Retina (tissue), 1 donor: ENCODE results near the gene GOLGA6D.
"Not testable (repeated sequence)": the region's sequence is repeated elsewhere in the genome, so short reads cannot be mapped to it uniquely, and the experiment has no call there.

Experiments used
- DNase-seq: peaks from one replicate; pipeline ENCODE4 v3.0.0-alpha.2; 2016

Gene GOLGA6D

GRCh38 chr15:75284152-75284551, 1.5 kb downstream of the GOLGA6D start:
- DNase-seq: not testable (repeated sequence)

DNA sequence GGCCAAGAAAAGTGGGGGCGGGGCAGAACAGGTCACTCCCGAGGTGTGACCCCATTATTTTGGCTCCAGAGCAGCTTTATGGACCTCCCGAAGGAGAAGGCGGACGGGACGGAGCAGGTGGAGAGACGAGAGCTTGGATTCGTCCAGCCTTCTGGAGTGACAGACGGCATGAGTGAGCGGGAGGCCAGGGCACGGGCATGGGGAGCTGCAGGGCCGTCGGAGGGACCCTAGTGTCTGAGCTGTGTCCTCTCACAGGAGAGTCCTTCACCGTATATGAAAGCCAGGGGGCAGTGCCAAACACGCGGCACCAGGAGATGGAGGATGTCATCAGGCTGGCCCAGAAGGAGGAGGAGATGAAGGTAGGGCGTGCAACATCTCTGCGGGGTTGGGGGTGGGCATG, 11.0 kb downstream of the GOLGA6D start:
- DNase-seq: not testable (repeated sequence)

DNA sequence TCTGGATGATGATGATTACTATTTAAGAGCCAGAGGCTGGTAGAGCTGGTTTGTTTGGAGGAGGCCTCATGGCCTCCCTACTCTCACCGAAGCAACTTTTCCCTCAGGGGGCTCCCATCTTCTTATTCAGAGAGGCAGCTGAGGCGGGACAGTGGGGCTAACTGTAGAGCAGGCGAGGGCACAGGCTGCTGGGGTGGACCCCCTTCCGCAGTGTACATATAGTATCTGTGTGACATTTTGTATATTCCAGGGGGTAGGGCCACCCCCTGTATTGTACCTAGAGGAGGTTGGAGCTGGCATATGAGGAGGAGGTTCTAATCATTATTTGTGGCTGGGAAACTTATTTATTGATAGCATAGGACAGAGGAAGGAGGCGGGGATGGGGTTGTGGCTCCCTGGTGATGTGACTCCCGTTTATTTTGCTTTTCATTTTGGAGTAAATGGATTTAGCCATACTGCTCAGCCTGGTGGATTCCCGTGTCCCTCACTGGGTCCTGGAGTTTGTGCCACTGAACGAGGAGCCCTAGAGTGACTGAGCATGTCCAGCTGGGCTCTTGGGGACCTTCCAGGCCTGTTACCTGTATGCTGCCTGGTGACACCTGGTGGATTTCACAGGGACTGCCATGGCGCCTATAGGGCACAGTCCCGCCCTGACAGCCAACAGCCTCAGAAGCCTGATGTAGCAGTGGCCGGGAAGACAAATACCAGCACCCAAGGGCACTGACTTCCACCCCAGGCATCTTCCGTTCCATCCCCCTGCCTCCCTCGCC, 16.1 kb downstream of the GOLGA6D start:
- not testable (repeated sequence) for DNase-seq

- not testable (repeated sequence) for DNase-seq
Observed at GRCh38 chr15:75299311-75299688, 16.7 kb downstream of the GOLGA6D start.

DNA sequence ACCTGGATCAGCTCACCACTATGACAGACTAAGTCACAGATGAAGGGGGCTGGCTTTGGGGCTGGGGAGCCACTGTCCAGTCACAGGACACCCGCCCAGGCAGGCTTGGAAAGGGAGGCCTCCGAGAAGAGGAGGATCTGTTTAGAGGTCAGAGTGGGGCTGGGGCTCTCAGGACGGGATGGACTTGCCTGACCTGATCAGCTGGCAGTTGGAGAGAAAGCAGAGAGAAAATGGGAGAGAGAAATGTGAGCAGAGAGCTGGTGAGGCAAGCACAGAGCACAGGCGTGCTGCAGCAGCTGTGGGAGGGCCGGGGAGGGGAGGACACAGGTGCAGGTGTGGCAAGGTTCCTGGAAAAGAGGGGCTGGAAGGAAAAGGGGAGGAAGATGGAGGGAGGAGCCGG, 17.4 kb downstream of the GOLGA6D start:
- not testable (repeated sequence) for DNase-seq

DNA sequence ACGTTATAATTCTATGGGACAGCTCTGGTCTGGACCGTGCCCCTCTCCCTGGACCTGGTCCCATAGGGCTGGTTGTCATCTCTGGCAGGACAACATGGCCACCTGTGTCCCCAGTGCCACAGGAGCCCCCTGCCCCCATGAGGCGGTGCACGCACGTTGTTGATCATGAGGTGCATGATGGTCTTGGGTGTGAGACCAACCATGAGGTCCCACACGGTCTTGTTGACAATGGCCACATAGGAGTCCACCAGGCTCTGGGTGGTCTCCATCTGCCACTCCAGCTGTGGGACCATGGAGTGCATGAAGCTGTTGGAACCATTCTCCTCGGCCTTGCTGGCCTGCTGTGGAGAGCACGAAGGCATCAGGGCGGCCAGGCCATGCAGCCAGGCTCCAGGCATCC, 19.7 kb downstream of the GOLGA6D start:
- no peak for DNase-seq

DNA sequence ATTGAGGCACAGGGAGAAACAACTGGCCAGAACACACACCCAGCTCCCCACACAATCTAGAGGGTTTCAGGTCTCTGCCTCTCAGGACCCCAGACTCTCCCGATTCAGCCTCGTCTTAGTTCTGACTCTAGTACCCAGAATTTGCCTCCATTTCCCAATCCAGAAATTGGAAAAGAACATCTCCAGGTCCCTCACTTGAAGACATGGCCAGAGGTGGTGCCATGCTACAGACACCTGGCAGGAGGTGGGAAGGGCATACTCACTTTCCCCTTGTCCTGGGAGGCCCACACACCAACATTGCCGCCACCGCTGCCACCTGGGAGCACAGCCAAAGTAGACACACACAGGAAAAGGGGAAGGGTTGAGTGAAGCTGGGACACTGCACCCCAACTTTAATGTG, 20.1 kb downstream of the GOLGA6D start:
- not testable (repeated sequence) for DNase-seq

DNA sequence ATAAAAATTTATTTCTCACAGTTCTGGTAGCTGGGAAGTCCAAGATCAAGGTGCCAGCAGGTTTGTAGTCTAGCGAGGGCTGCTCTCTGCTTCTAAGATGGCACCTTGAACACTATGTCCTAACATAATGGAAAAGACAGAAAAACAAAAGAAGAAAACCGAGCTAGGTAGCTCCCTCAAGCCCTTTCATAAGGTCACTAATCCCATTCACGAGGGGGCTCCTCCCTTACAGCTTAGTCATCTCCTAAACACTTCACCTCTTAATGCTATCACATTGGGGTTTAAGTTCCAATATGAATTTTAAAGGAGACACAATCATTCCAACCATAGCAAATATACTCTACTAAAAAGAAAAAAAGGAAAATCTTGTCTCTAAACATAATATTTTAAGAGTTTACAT, 23.6 kb downstream of the GOLGA6D start:
- no peak for DNase-seq

DNA sequence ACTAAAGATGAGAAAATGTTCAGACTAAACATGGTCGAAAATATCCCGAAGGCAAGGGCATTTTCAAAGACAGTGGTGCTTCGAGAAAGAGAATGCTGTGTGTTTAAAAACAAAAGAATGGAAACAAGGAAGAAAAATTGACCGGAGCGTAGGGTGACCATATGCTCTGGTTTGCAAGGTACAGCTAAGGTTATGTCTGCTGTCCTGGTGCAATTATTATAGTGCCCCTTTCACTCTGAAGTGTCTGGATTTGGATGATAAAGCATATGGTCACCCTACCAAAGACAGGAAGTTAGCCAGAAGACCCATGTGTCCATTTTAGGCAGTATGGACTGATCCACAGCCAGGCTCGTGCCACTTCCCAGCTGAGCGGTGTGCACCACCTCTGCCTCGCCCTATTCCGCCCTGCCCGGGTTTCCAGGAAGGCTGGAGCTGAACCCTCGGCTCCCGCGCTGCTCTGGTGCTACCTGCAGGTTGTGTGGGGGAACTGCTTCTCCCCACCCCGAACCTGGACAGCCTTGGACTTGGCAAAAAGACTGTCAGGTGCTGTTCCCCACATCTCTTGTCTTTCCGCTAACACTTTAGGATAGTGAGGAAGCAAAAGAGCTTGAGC, 25.2 kb downstream of the GOLGA6D start:
- peak; percentile 28 for DNase-seq

- no peak for DNase-seq
Observed at GRCh38 chr15:75309711-75310110, 27.1 kb downstream of the GOLGA6D start.

GRCh38 chr15:75312548-75312947, 29.9 kb downstream of the GOLGA6D start:
- DNase-seq: not testable (repeated sequence)

GRCh38 chr15:75313116-75313845, 30.6 kb downstream of the GOLGA6D start:
- no peak for DNase-seq

DNA sequence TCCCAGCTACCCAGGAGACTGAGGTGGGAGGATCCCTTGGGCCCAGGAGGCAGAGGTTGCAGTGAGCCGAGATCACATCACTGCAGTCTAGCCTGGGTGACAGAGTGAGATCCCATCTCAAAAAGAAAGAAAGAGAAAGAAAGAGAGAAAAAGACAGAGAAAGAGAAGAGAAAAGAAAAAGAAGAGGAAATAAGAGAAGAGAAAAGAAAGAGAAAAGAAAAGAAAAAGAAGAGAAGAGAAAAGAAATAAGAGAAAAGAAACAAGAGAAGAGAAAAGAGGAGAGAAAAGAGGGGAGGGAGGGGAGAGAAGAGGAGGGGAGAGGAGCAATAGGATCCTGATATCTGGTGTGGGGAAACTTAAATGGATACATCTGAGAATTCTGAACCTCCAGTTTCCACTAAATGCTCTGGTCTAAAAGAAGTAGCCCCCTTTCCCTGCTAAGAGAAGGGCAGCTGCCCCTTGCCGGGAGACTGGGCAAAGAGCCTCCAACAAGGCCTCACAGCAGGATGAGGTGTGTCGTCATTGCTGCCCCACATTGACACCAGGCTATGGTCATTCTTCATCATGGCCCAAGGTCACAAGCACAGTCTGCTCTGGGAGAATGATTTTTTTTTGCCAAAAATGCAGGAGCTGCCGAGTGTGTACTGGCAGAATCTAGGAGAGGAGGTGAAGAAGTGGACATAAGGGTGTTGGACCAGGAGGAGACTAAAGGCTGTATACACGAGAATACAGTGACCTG, 32.1 kb downstream of the GOLGA6D start:
- no peak for DNase-seq

GRCh38 chr15:75319231-75319897, 36.7 kb downstream of the GOLGA6D start:
- not testable (repeated sequence) for DNase-seq

- no peak for DNase-seq
Observed at GRCh38 chr15:75321711-75322110, 39.1 kb downstream of the GOLGA6D start.

DNA sequence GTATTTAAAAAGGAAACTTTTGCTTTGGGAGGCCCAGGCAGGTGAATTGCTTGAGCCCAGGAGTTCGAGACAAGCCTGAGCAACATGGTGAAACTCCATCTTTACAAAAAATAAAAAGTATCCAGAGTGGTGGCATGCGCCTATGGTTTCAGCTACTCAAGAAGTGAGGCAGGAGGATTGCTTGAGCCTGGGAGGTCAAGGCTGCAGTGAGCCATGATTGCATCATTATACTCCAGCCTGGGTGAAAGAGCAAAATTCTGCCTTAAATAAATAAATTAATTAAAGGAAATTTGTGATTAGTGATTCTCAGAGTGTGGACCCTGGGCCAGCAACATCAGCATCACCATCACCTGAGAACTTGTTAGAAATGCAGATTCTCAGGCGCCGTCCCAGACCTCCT, 43.3 kb downstream of the GOLGA6D start:
- DNase-seq: no peak

GRCh38 chr15:75327005-75327404, 44.4 kb downstream of the GOLGA6D start:
- no peak for DNase-seq

DNA sequence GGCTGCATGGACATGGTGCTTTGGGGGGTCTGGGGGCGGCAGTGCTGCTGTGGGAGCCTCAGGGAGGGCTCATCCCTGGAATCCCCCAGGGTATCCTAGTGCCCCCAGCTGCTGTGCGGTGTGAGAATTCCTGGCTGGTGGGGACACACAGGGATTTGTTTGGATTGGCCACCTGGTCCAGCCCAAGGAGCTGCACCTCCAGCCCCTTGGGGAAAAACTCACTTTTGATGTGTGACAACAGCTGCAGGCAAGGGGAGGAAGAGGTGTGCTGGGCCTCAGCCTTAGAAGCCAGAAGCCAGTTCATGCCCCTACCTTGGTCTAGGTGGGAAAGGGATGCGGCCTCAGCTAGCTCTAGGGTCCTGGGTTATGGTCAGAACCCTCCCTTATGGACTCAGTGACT, 44.9 kb downstream of the GOLGA6D start:
- no peak for DNase-seq

DNA sequence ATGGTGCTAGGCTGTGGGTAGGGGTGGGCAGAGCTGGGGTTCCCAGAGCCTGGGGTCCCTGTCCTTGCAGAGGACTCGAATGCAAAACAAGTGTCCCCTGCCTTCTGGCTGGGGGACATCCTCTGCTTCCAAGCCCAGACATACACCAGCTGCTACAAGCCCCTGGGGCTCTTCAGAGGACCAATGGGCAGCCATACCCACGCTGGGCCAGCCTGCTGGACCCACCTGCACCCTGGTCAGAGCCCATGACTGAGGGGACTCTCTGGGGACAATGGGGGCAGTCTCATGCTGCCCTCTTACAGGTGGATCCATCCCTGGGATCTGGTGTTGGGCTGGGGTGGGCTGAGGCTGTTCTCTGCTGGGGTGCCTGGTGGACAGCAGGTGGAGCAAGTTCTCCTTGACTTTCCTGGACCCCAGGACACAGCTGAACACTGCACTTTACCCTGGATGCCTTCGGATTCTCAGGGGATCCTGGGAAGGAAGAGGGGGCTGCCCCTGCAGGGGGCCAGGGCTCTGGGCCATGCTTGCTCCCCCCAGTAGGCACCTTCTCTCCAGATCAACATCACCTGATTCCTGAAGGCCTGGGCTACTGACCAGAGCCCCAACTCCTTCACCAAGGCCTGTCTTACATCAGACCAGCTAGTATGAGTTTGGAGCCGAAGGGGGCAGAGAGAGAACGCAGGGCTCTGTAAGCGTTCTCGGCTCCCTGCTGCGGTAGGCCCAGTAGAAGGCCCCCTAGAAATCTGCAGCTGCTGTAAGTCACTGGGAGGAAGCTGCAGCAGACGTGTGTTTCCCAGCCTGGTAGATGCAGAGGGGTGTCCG, 46.1 kb downstream of the GOLGA6D start:
- DNase-seq: no peak

- DNase-seq: no peak
Observed at GRCh38 chr15:75329571-75329970, 46.9 kb downstream of the GOLGA6D start.

DNA sequence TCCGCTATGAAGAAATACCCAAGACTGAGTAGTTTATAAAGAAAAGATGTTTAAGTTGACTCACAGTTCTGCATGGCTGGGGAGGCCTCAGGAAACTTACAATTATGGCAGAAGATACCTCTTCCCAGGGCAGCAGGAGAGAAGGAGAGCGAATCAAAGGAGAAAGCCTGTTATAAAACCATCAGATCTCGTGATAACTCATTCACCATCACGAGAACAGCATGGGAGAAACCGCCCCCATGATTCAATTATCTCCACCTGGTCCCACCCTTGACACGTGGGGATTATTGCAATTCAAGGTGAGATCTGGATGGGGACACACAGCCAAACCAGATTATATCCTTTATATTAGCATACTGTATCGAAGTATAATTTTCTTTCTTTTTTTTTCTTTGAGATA, 49.5 kb downstream of the GOLGA6D start:
- DNase-seq: not testable (repeated sequence)
